GM12875 (cell line): ENCODE measurements around the gene FNDC3A.

ENCODE experiments used
- H3K4me3 ChIP-seq: one replicate; pipeline ENCODE4 v1.5.1; 2011; ENCODE audit warnings: low read depth, low read length, control low read depth
- TF ChIP-seq, protein P1 (sequence below): IDR thresholded peaks from 2 replicates; pipeline ENCODE4 v1.5.1; 2011; ENCODE audit warnings: low read depth, mild to moderate bottlenecking, control low read depth, inconsistent platforms, low read length, moderate library complexity, borderline replicate concordance; ENCODE audit not compliant: insufficient read depth

The FNDC3A gene

GRCh38 chr13:49213539-49213938 is 237.8 kb downstream of the FNDC3A start:
- TF ChIP-seq, protein P1, sequence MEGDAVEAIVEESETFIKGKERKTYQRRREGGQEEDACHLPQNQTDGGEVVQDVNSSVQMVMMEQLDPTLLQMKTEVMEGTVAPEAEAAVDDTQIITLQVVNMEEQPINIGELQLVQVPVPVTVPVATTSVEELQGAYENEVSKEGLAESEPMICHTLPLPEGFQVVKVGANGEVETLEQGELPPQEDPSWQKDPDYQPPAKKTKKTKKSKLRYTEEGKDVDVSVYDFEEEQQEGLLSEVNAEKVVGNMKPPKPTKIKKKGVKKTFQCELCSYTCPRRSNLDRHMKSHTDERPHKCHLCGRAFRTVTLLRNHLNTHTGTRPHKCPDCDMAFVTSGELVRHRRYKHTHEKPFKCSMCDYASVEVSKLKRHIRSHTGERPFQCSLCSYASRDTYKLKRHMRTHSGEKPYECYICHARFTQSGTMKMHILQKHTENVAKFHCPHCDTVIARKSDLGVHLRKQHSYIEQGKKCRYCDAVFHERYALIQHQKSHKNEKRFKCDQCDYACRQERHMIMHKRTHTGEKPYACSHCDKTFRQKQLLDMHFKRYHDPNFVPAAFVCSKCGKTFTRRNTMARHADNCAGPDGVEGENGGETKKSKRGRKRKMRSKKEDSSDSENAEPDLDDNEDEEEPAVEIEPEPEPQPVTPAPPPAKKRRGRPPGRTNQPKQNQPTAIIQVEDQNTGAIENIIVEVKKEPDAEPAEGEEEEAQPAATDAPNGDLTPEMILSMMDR = no peak
- H3K4me3 ChIP-seq = no peak overlapping the region

- TF ChIP-seq, protein P1 = no peak
- H3K4me3 ChIP-seq = no peak overlapping the region
Observed at GRCh38 chr13:49213997-49214916, 238.5 kb downstream of the FNDC3A start.

DNA sequence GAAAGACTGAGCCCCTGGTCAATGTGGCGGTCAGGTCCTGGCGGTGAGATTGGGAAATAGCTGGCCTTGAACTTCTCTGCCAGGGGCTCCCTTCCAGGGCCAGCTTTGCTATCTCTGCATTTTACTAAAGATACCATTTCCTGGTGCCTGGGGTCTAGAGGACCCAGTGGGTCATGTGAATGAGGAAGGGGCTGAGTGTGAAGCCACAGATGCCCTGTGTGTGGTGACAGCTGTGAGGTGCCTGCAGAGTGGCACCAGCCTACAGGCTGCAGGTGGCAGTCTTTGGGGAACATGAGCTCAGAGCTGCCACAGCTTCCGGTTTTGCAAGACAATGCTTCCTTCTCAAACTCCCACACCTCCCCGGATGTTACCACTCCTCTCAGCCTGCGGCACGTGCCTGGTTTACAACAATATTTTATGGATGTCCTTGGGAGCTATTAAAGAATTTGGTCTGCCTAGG is 239.2 kb downstream of the FNDC3A start:
- TF ChIP-seq, protein P1 = no peak
- H3K4me3 ChIP-seq = no peak overlapping the region

DNA sequence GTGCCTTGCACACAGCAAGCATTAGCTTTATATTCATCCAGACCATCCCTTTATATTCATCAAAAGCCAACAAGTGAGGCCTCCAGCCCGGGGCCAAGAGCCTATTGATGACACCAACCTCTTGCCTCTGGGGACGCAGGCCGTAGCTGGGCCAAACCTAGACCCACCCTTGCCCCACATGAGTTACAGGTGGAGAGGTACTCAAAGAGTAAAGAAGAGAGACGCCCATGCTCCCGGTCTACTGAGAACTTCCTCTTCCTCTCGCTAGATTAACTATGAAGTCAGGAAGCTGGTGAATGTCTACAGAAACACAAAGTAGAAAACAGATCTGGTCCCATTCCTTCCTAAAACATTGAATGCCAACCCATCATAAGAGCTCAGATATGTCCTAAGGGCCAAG is 240.6 kb downstream of the FNDC3A start:
- H3K4me3 ChIP-seq = no peak overlapping the region
- TF ChIP-seq, protein P1 = no peak

- H3K4me3 ChIP-seq = no peak overlapping the region
- TF ChIP-seq, protein P1 = no peak
Observed at GRCh38 chr13:49217962-49218492, 242.3 kb downstream of the FNDC3A start.

DNA sequence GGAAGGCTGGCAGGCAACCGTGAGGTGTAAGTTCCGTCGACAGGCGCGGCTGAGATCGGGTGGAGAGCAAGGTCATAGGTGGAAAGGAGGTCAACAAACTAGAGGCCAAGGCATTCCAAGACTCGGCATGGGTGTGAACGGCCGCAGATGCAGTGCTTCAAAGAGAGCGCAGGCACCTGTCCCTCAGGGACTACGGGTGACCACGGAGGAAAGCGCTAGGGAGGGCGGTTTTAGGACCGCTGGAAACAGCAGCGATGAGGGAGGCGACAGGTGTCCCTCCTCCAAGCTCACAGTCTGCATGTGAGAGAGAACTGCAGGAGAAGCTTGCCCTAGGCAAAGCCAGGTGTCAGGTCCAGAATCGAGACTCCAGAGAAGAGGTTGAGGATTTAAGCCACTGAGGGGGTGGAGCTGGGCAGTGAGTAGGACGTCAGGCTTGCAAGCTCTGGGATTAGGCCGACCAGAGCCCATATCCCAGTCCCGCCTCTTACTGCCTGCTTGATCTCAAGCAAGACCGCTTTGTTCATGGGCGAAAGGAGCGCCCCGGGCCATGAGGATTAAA is 242.9 kb downstream of the FNDC3A start:
- TF ChIP-seq, protein P1 = no peak
- no peak overlapping the region for H3K4me3 ChIP-seq
